Measurements from ENCODE around the gene XYLB. TPM values are rescaled to one million over a fixed set of nuclear protein-coding genes. Genes with fewer than 3 reads are reported as not detected.
A peak's percentile ranks its signal among the peaks of the same experiment; 100 is the strongest.

The XYLB gene
- total and polyA plus RNA-seq, 9 donors = 1.9 to 4.7 (median 3.3) TPM

GRCh38 chr3:38343797-38344594, 2.6 kb upstream of the XYLB start:
- Histone ChIP-seq H3K4me3 (ENCODE audit: low read length) (no peak overlapping the region), H3K9me3 (replicated peaks; ENCODE audit: control insufficient read depth, low read depth, low read length) (peaks cover 3% of the 10 kb centered on the region), H3K4me1 (ENCODE audit: control insufficient read depth, insufficient read depth, low read length) (peaks cover 12% of the 10 kb centered on the region), H3K27me3 (ENCODE audit: control insufficient read depth, insufficient read depth, low read length) (no peaks in the 10 kb centered on the region), H3K27ac (ENCODE audit: low read length) (no peak overlapping the region), H3K36me3 (ENCODE audit: control insufficient read depth, insufficient read depth, low read length) (no peaks in the 10 kb centered on the region)
- DNase-seq = peak; percentile 24
- WGBS (ENCODE audit: insufficient coverage) = 100% methylated on average over 2 of the region's 3 CpGs

GRCh38 chr3:38345879-38346586, 552 bp upstream of the XYLB start:
- DNase-seq = no peak
- Histone ChIP-seq H3K9me3 (replicated peaks; ENCODE audit: control insufficient read depth, low read depth, low read length) (peaks cover under 1% of the 10 kb centered on the region), H3K36me3 (ENCODE audit: control insufficient read depth, insufficient read depth, low read length) (no peaks in the 10 kb centered on the region), H3K4me3 (ENCODE audit: low read length) (no peak overlapping the region), H3K27ac (ENCODE audit: low read length) (no peak overlapping the region), H3K4me1 (ENCODE audit: control insufficient read depth, insufficient read depth, low read length) (peaks cover 12% of the 10 kb centered on the region), H3K27me3 (ENCODE audit: control insufficient read depth, insufficient read depth, low read length) (no peaks in the 10 kb centered on the region)
- 30% methylated on average over 7 of the region's 10 CpGs for WGBS (ENCODE audit: insufficient coverage)

GRCh38 chr3:38347421-38348200, 1.0 kb downstream of the XYLB start:
- Histone ChIP-seq H3K36me3 (ENCODE audit: control insufficient read depth, insufficient read depth, low read length) (peaks cover 3% of the 10 kb centered on the region), H3K27me3 (ENCODE audit: control insufficient read depth, insufficient read depth, low read length) (no peaks in the 10 kb centered on the region), H3K27ac (ENCODE audit: low read length) (no peak overlapping the region), H3K9me3 (replicated peaks; ENCODE audit: control insufficient read depth, low read depth, low read length) (no peaks in the 10 kb centered on the region), H3K4me3 (ENCODE audit: low read length) (peak overlapping the region; percentile 76), H3K4me1 (ENCODE audit: control insufficient read depth, insufficient read depth, low read length) (peaks cover 12% of the 10 kb centered on the region)
- DNase-seq = no peak
- 69% methylated on average over 16 of the region's 19 CpGs for WGBS (ENCODE audit: insufficient coverage)

GRCh38 chr3:38348903-38349302, 2.3 kb downstream of the XYLB start:
- peak; percentile 30 for DNase-seq
- H3K27ac ChIP-seq (ENCODE audit: low read length) = no peak overlapping the region
- WGBS (ENCODE audit: insufficient coverage) = 86% methylated on average over 4 of the region's 4 CpGs
- H3K4me3 ChIP-seq (ENCODE audit: low read length) = no peak overlapping the region
- peaks cover 12% of the 10 kb centered on the region for H3K4me1 ChIP-seq (ENCODE audit: control insufficient read depth, insufficient read depth, low read length)
- H3K9me3 ChIP-seq (replicated peaks; ENCODE audit: control insufficient read depth, low read depth, low read length) = no peaks in the 10 kb centered on the region
- H3K36me3 ChIP-seq (ENCODE audit: control insufficient read depth, insufficient read depth, low read length) = peaks cover 4% of the 10 kb centered on the region
- no peaks in the 10 kb centered on the region for H3K27me3 ChIP-seq (ENCODE audit: control insufficient read depth, insufficient read depth, low read length)

GRCh38 chr3:38349684-38350359, 3.2 kb downstream of the XYLB start:
- DNase-seq = no peak
- no peak overlapping the region for H3K4me3 ChIP-seq (ENCODE audit: low read length)
- no peaks in the 10 kb centered on the region for H3K27me3 ChIP-seq (ENCODE audit: control insufficient read depth, insufficient read depth, low read length)
- 82% methylated on average over 5 of the region's 8 CpGs for WGBS (ENCODE audit: insufficient coverage)
- H3K36me3 ChIP-seq (ENCODE audit: control insufficient read depth, insufficient read depth, low read length) = peaks cover 4% of the 10 kb centered on the region
- H3K9me3 ChIP-seq (replicated peaks; ENCODE audit: control insufficient read depth, low read depth, low read length) = no peaks in the 10 kb centered on the region
- no peak overlapping the region for H3K27ac ChIP-seq (ENCODE audit: low read length)
- peaks cover 12% of the 10 kb centered on the region for H3K4me1 ChIP-seq (ENCODE audit: control insufficient read depth, insufficient read depth, low read length)

- Histone ChIP-seq H3K9me3 (replicated peaks; ENCODE audit: control insufficient read depth, low read depth, low read length) (no peaks in the 10 kb centered on the region), H3K36me3 (ENCODE audit: control insufficient read depth, insufficient read depth, low read length) (peaks cover 4% of the 10 kb centered on the region), H3K4me3 (ENCODE audit: low read length) (no peak overlapping the region), H3K27me3 (ENCODE audit: control insufficient read depth, insufficient read depth, low read length) (no peaks in the 10 kb centered on the region), H3K27ac (ENCODE audit: low read length) (no peak overlapping the region), H3K4me1 (ENCODE audit: control insufficient read depth, insufficient read depth, low read length) (no peaks in the 10 kb centered on the region)
- DNase-seq = no peak
- WGBS (ENCODE audit: insufficient coverage) = no CpG with 5 or more reads among the region's 4 CpGs
These were observed 6.6 kb downstream of the XYLB start for GRCh38 chr3:38353151-38353550.

- no peaks in the 10 kb centered on the region for H3K4me1 ChIP-seq (ENCODE audit: control insufficient read depth, insufficient read depth, low read length)
- H3K9me3 ChIP-seq (replicated peaks; ENCODE audit: control insufficient read depth, low read depth, low read length) = no peaks in the 10 kb centered on the region
- no peak overlapping the region for H3K27ac ChIP-seq (ENCODE audit: low read length)
- peak; percentile 56 for DNase-seq
- H3K36me3 ChIP-seq (ENCODE audit: control insufficient read depth, insufficient read depth, low read length) = peaks cover 4% of the 10 kb centered on the region
- WGBS (ENCODE audit: insufficient coverage) = no CpG with 5 or more reads among the region's 4 CpGs
- no peak overlapping the region for H3K4me3 ChIP-seq (ENCODE audit: low read length)
- no peaks in the 10 kb centered on the region for H3K27me3 ChIP-seq (ENCODE audit: control insufficient read depth, insufficient read depth, low read length)
These were observed 8.2 kb downstream of the XYLB start for GRCh38 chr3:38354588-38355330.

- 96% methylated on average over 5 of the region's 6 CpGs for WGBS (ENCODE audit: insufficient coverage)
- Histone ChIP-seq H3K9me3 (replicated peaks; ENCODE audit: control insufficient read depth, low read depth, low read length) (no peaks in the 10 kb centered on the region), H3K27ac (ENCODE audit: low read length) (no peak overlapping the region), H3K27me3 (ENCODE audit: control insufficient read depth, insufficient read depth, low read length) (no peaks in the 10 kb centered on the region), H3K4me3 (ENCODE audit: low read length) (no peak overlapping the region), H3K36me3 (ENCODE audit: control insufficient read depth, insufficient read depth, low read length) (peaks cover 4% of the 10 kb centered on the region), H3K4me1 (ENCODE audit: control insufficient read depth, insufficient read depth, low read length) (no peaks in the 10 kb centered on the region)
- no peak for DNase-seq
These were observed 12.5 kb downstream of the XYLB start for GRCh38 chr3:38359038-38359437.

- Histone ChIP-seq H3K36me3 (ENCODE audit: control insufficient read depth, insufficient read depth, low read length) (peaks cover 14% of the 10 kb centered on the region), H3K27me3 (ENCODE audit: control insufficient read depth, insufficient read depth, low read length) (no peaks in the 10 kb centered on the region), H3K4me1 (ENCODE audit: control insufficient read depth, insufficient read depth, low read length) (no peaks in the 10 kb centered on the region), H3K27ac (ENCODE audit: low read length) (no peak overlapping the region), H3K9me3 (replicated peaks; ENCODE audit: control insufficient read depth, low read depth, low read length) (no peaks in the 10 kb centered on the region), H3K4me3 (ENCODE audit: low read length) (no peak overlapping the region)
- no peak for DNase-seq
- 100% methylated on average over 3 of the region's 3 CpGs for WGBS (ENCODE audit: insufficient coverage)
These were observed 13.8 kb downstream of the XYLB start for GRCh38 chr3:38360345-38360744.
